B cell (primary cell): ENCODE results near the gene TRAPPC3L. TPM values are rescaled to one million over a fixed set of nuclear protein-coding genes. Genes with fewer than 3 reads are reported as not detected.

ENCODE experiments used
- ATAC-seq: fragments of 200-7000 bp; cut with Tn5 transposase; one replicate; pipeline ENCODE4 v1.10.0; 2021; ENCODE audit warnings: low read depth, mild to moderate bottlenecking, moderate number of reproducible peaks, moderate library complexity
- CTCF ChIA-PET: fragments of 350-600 bp; sonication (Branson Sonifier 250); formaldehyde crosslinking; loops from one replicate; lab custom pipeline; 2021; ENCODE audit warnings: antibody characterized with exemption, inconsistent platforms; lab: Charles Lee
- POLR2A ChIA-PET: fragments of 350-600 bp; sonication (Branson Sonifier 250); formaldehyde crosslinking; loops from one replicate; lab custom pipeline; 2021; ENCODE audit warnings: antibody characterized with exemption; lab: Charles Lee
- DNase-seq: peaks from one replicate; pipeline ENCODE4 v3.0.0; 2013
- H2AFZ ChIP-seq: 2 replicates; pipeline ENCODE4 v1.6.1; 2012; ENCODE audit warnings: mild to moderate bottlenecking, low read depth, low read length; ENCODE audit not compliant: insufficient read depth, poor library complexity, severe bottlenecking
- H3K27ac ChIP-seq, 2 donors: 1 replicate in 1 of 2; 2 replicates in 1 of 2; pipeline ENCODE4 v1.5.1; 2012 to 2013; ENCODE audit warnings: low read length in 2 of 2, mild to moderate bottlenecking in 2 of 2, moderate library complexity in 1 of 2
- H3K27me3 ChIP-seq, 4 experiments: fragments of 200-600 bp in 1 of 4; sonication (generic) in 1 of 4; replicated peaks in 1 of 4; 1 replicate in 2 of 4; 2 replicates in 2 of 4; pipeline versions ENCODE4 v1.6.1 to v1.7.0; 2013 to 2016; ENCODE audit warnings: low read length in 3 of 4, mild to moderate bottlenecking in 2 of 4, mixed read lengths in 1 of 4, moderate library complexity in 1 of 4; ENCODE audit not compliant: insufficient read depth in 4 of 4, control insufficient read depth in 3 of 4; ENCODE audit errors: control extremely low read depth in 1 of 4
- H3K36me3 ChIP-seq, 2 experiments: replicated peaks in 1 of 2; 1 replicate in 1 of 2; 2 replicates in 1 of 2; pipeline versions ENCODE4 v1.6.1 to v1.7.1; 2013; ENCODE audit warnings: low read length in 1 of 2; ENCODE audit not compliant: insufficient read depth in 2 of 2, control insufficient read depth in 1 of 2; ENCODE audit errors: control extremely low read depth in 1 of 2, extremely low read depth in 1 of 2
- H3K4me1 ChIP-seq, 2 donors: fragments of 200-600 bp in 1 of 2; sonication (generic) in 1 of 2; 1 replicate in 1 of 2; 2 replicates in 1 of 2; pipeline versions ENCODE4 v1.5.1 to v1.6.1; 2013 to 2017; ENCODE audit warnings: low read length in 2 of 2; ENCODE audit not compliant: control insufficient read depth in 2 of 2, insufficient read depth in 2 of 2
- H3K4me2 ChIP-seq: replicated peaks from 2 replicates; pipeline ENCODE3; 2012; ENCODE audit warnings: mild to moderate bottlenecking, low read depth, low read length; ENCODE audit not compliant: poor library complexity, severe bottlenecking
- H3K4me3 ChIP-seq, 5 experiments: fragments of 200-600 bp in 1 of 5; sonication (generic) in 1 of 5; 1 replicate in 3 of 5; 2 replicates in 2 of 5; pipeline versions ENCODE4 v1.5.1 to v1.7.0; 2011 to 2016; ENCODE audit warnings: low read length in 4 of 5, mild to moderate bottlenecking in 4 of 5, low read depth in 2 of 5, control low read depth in 1 of 5, moderate library complexity in 1 of 5; ENCODE audit not compliant: insufficient read depth in 1 of 5; ENCODE audit errors: control extremely low read depth in 1 of 5, extremely low read depth in 1 of 5
- H3K79me2 ChIP-seq: fragments of 200-600 bp; sonication (generic); one replicate; pipeline ENCODE4 v1.6.0; 2016; ENCODE audit warnings: low read length; ENCODE audit not compliant: control insufficient read depth, insufficient read depth
- H3K9ac ChIP-seq: fragments of 200-600 bp; sonication (generic); 2 replicates; pipeline ENCODE4 v1.6.1; 2017; ENCODE audit warnings: mild to moderate bottlenecking, low read length, moderate library complexity
- H3K9me3 ChIP-seq, 3 donors: one replicate each; pipeline versions ENCODE4 v1.6.1 to v1.7.1; 2013; ENCODE audit warnings: low read length in 2 of 3; ENCODE audit not compliant: control insufficient read depth in 2 of 3, insufficient read depth in 1 of 3; ENCODE audit errors: control extremely low read depth in 1 of 3
- H4K20me1 ChIP-seq: 2 replicates; pipeline ENCODE4 v1.6.0; 2012; ENCODE audit warnings: mild to moderate bottlenecking, low read length; ENCODE audit not compliant: insufficient read depth, control insufficient read depth, poor library complexity, severe bottlenecking
- H3K27ac Mint-ChIP-seq: one replicate; pipeline ENCODE4 v1.8.0; 2021; ENCODE audit warnings: mixed read lengths
- H3K27me3 Mint-ChIP-seq: one replicate; pipeline ENCODE4 v1.8.0; 2021; ENCODE audit warnings: mixed read lengths
- H3K4me1 Mint-ChIP-seq: one replicate; pipeline ENCODE4 v1.8.0; 2021; ENCODE audit warnings: mixed read lengths
- H3K4me3 Mint-ChIP-seq: one replicate; pipeline ENCODE4 v1.8.0; 2021; ENCODE audit warnings: mixed read lengths
- H3K9me3 Mint-ChIP-seq: one replicate; pipeline ENCODE4 v1.8.0; 2022; ENCODE audit warnings: mixed read lengths; ENCODE audit not compliant: insufficient read depth
- EZH2 ChIP-seq: IDR thresholded peaks from 2 replicates; pipeline ENCODE4 v1.6.1; 2012; ENCODE audit warnings: borderline replicate concordance, low read depth, mild to moderate bottlenecking, moderate library complexity, low read length; ENCODE audit not compliant: insufficient read depth, poor library complexity, severe bottlenecking
- WGBS: methylation state at CpG from one replicate; pipeline ENCODE4 v1.1.5; 2013; ENCODE audit warnings: missing lambda C conversion rate; ENCODE audit not compliant: insufficient coverage; 5-methylcytosine and 5-hydroxymethylcytosine counted together
- intact Hi-C: fragments of 100-400 bp; cut with micrococcal nuclease; formaldehyde crosslinking; loops from one replicate; pipeline ENCODE4 v1.10.0; 2022
- polyA plus RNA-seq: library from polyadenylated mRNA; depleted of rRNA; stranded (reverse); fragments of >200 nt; gene quantifications from 2 replicates; pipeline ENCODE4 v1.2.3, GENCODE V29; 2012
- total RNA-seq, 2 donors: library from RNA; stranded (reverse); fragments of 120-200 nt in 1 of 2; gene quantifications; 1 replicate in 1 of 2; 2 replicates in 1 of 2; pipeline versions ENCODE4 v1.2.3 to v1.2.4, GENCODE V29; 2013 to 2022
- TF ChIP-seq, protein P1 (sequence below): fragments of 200-600 bp; IDR thresholded peaks from one replicate; pipeline ENCODE4 v1.8.0; 2022; ENCODE audit warnings: antibody characterized with exemption, mild to moderate bottlenecking

The TRAPPC3L gene
- total and polyA plus RNA-seq, 2 donors (not counting 1 experiment from before 2014, with no cell fraction given) = not detected

DNA sequence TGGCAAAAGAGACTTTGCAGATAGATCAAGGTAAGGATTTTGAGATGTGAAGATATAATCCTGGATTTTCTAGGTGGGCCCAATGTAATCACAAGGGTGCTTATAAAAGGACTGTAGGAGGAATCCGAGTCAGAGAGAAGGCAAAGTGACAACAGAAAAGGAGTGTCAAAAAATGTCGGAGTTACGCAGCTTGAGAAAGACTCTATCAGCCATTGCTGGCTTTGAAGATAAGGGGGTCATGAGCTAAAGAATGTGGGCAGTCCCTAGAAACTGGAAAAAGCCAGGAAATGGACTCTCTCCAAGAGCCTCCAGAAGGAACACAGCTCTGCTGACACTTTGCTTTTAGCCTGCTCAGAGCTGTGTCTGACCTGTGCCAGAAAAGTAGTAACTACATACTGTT, 17.1 kb upstream of the TRAPPC3L start:
- no peak for TF ChIP-seq EZH2
- TF ChIP-seq, protein P1, sequence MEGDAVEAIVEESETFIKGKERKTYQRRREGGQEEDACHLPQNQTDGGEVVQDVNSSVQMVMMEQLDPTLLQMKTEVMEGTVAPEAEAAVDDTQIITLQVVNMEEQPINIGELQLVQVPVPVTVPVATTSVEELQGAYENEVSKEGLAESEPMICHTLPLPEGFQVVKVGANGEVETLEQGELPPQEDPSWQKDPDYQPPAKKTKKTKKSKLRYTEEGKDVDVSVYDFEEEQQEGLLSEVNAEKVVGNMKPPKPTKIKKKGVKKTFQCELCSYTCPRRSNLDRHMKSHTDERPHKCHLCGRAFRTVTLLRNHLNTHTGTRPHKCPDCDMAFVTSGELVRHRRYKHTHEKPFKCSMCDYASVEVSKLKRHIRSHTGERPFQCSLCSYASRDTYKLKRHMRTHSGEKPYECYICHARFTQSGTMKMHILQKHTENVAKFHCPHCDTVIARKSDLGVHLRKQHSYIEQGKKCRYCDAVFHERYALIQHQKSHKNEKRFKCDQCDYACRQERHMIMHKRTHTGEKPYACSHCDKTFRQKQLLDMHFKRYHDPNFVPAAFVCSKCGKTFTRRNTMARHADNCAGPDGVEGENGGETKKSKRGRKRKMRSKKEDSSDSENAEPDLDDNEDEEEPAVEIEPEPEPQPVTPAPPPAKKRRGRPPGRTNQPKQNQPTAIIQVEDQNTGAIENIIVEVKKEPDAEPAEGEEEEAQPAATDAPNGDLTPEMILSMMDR = no peak
- no peak overlapping the region for H3K27ac Mint-ChIP-seq
- H3K4me1 ChIP-seq = peaks cover 5 to 7% of the 10 kb centered on the region in 2 donors
- no peak for DNase-seq
- no peaks in the 10 kb centered on the region for H3K36me3 ChIP-seq
- H2AFZ ChIP-seq = no peak overlapping the region
- no peaks in the 10 kb centered on the region for H3K9me3 ChIP-seq
- WGBS = 93% methylated on average over 3 of the region's 3 CpGs
- H3K4me3 Mint-ChIP-seq = no peak overlapping the region
- H3K4me1 Mint-ChIP-seq = peaks cover 4% of the 10 kb centered on the region
- no peak for ATAC-seq
- no peak overlapping the region for H3K9ac ChIP-seq
- no peak overlapping the region for H3K4me3 ChIP-seq
- no peaks in the 10 kb centered on the region for H4K20me1 ChIP-seq
- H3K9me3 Mint-ChIP-seq = no peaks in the 10 kb centered on the region
- H3K79me2 ChIP-seq = no peaks in the 10 kb centered on the region
- no peak overlapping the region for H3K4me2 ChIP-seq
- H3K27ac ChIP-seq = no peak overlapping the region
- intact Hi-C loops = loop anchor here (10.0 kb wide), 1 partner anchor 548 kb away; no protein-coding TSS in a partner anchor
- H3K27me3 ChIP-seq = peaks cover 0 to 14% (median 9%) of the 10 kb centered on the region in 4 experiments
- CTCF ChIA-PET = interaction anchor here (0.8 to 6.0 kb wide), 18 partner anchors 9 to 450 kb away, joined by 3 to 62 read pairs (median 4); partner anchors contain the start of genes CALHM4 and RWDD1
- POLR2A ChIA-PET = interaction anchor here (0.6 kb wide), 1 partner anchor 325 kb away, joined by 4 read pairs; no protein-coding TSS in a partner anchor
- H3K27me3 Mint-ChIP-seq = peaks cover 31% of the 10 kb centered on the region

DNA sequence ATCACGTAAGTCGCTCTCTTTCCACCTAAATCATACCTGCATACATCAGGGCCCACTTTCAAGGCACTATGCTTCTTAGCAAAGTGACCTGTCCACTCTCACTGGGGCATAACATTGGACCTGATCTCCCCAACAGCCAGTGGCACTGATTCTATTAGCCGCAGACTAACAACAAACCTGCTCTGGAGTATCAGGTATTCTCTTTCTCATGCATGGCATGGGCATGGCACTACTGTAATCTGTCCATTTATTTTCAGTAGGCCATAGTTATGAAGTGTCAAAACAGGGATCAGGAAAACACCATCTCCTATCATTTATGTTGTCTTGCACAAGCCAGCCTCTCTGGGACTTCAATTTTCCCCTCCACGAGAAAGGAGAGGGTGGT, 16.5 kb upstream of the TRAPPC3L start:
- Histone ChIP-seq H4K20me1 (no peaks in the 10 kb centered on the region), H3K79me2 (no peaks in the 10 kb centered on the region), H2AFZ (no peak overlapping the region), H3K27me3 (peaks cover 0 to 14% (median 9%) of the 10 kb centered on the region in 4 experiments), H3K27ac (no peak overlapping the region), H3K4me2 (no peak overlapping the region), H3K4me1 (peaks cover 5 to 7% of the 10 kb centered on the region in 2 donors), H3K9me3 (no peaks in the 10 kb centered on the region), H3K4me3 (no peak overlapping the region), H3K9ac (no peak overlapping the region), H3K36me3 (no peaks in the 10 kb centered on the region)
- ChIA-PET POLR2A (no interaction called here), CTCF (interaction anchor here (0.8 to 6.0 kb wide), 10 partner anchors 10 to 344 kb away, joined by 3 to 62 read pairs (median 14); partner anchors contain the start of gene RWDD1)
- DNase-seq (no peak), ATAC-seq (no peak)
- no peak overlapping the region for H3K4me3 Mint-ChIP-seq
- peaks cover 4% of the 10 kb centered on the region for H3K4me1 Mint-ChIP-seq
- no peak overlapping the region for H3K27ac Mint-ChIP-seq
- H3K9me3 Mint-ChIP-seq = no peaks in the 10 kb centered on the region
- intact Hi-C loops = loop anchor here (10.0 kb wide), 1 partner anchor 547 kb away; no protein-coding TSS in a partner anchor
- peaks cover 31% of the 10 kb centered on the region for H3K27me3 Mint-ChIP-seq
- 100% methylated on average over 2 of the region's 4 CpGs for WGBS
- TF ChIP-seq, protein P1 = no peak
- TF ChIP-seq EZH2 = no peak
